ENCODE results near the gene UGT8. TPM values are rescaled to one million over a fixed set of nuclear protein-coding genes. Genes with fewer than 3 reads are reported as not detected.
"Not testable (repeated sequence)": the region's sequence is repeated elsewhere in the genome, so short reads cannot be mapped to it uniquely, and the experiment has no call there.

The UGT8 gene
- total RNA-seq, 1 donor from 2014 or later = not detected

DNA sequence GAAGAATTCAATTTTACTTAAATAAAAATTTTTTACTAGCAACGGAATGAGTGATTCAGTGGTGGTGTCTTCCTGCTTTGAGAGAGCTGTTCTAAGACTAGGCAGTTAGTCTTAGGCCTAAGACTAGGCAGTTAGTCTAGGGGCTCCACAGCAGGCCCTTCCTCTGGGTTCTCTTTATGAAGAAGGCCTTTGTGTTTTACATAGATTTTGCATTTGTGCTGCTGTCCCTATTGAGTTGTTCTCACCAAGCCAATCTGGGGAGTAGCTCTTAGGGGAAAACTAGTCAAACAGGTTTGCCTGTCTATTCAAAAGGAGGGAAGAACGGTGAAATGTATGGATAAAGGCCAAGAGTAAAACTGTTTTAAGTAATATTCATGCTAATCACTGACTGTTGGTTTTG lies 7.6 kb downstream of the UGT8 start:
- intact Hi-C loops (cut with micrococcal nuclease) = no loop called here

DNA sequence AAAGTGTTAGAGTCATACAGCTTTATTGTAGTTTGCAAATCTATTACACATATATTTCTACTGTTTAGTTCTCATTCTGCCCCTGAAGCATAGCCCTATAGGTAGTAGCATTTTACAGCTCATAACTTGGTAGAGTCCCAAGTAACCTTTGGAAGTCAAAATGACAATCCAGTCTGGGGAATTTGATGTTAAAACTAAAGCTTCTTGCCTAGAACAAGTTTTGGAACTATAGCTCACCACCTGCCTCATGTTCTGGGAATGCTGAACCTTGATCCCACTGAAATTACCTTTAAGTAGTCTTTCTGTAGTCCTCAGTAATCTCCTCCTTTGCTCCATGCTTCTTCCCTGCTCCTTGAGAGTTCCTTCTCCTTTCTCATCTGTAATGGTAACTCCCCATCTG lies 8.4 kb downstream of the UGT8 start:
- intact Hi-C loops (cut with micrococcal nuclease) = no loop called here

DNA sequence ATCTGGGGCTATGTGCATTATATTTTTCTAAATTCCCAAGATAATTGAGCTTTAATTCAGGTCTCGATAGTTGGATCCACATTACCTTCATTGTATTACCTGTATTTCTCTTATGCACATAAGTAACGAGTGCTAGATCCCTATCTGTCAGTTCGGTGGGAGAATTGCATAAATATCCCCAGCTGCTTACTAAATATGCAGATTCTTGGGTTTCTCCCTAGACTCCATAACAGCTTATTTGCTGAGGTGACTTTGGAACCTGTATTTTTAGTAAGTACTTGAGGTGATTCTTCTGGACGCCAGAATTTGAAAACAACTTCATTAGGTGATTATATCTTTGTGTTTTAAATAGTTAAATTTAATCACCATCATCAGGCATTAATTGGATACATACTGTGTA lies 15.0 kb downstream of the UGT8 start:
- intact Hi-C loops (cut with micrococcal nuclease) = no loop called here

DNA sequence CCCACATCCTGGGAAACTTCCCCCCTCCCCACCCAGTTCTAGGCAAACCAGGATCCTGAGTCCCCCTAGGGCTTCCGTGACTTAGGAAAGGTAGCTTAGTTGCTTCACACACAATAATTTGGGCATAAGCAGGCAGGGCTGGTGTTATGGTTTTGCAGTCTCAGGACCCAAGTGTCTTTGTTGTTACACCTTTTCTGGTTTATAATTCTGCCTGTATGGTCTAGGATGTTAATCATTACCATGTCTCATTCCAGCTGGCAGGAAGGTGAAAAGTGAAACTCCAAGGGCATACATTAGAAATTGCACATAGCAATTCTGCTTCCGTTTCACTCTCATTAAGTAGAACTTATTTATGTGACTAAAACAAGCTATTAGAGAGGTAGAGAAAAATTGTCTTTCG lies 16.8 kb downstream of the UGT8 start:
- intact Hi-C loops (cut with micrococcal nuclease) = no loop called here

DNA sequence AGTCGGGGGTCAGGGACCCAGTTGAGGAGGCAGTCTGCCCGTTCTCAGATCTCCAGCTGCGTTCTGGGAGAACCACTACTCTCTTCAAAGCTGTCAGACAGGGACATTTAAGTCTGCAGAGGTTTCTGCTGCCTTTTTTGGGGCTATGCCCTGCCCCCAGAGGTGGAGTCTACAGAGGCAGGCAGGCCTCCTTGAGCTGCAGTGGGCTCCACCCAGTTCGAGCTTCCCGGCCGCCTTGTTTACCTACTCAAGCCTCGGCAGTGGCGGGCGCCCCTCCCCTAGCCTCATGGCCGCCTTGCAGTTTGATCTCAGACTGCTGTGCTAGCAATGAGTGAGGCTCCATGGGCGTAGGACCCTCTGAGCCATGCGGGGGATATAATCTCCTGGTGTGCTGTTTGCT lies 17.4 kb downstream of the UGT8 start:
- intact Hi-C loops (cut with micrococcal nuclease) = not testable (repeated sequence)

DNA sequence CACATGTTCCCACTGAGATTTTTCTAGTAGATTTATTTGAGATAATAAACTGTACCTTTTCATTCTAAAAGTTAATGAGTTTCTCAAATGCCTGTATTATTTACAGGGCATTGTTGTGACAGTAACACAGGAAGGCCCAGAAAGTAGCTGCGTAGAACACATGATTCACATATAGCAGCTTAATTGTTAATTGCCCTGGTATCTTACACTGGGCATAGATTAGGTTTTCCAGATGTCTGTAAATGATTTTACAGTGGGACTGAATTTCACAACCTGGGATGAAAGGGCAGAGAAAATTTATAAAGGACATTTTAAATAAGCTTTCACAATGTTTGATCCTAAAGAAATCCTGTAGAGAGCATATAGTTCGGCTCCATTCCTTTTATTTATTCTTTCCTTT lies 27.6 kb downstream of the UGT8 start:
- intact Hi-C loops (cut with micrococcal nuclease) = no loop called here

DNA sequence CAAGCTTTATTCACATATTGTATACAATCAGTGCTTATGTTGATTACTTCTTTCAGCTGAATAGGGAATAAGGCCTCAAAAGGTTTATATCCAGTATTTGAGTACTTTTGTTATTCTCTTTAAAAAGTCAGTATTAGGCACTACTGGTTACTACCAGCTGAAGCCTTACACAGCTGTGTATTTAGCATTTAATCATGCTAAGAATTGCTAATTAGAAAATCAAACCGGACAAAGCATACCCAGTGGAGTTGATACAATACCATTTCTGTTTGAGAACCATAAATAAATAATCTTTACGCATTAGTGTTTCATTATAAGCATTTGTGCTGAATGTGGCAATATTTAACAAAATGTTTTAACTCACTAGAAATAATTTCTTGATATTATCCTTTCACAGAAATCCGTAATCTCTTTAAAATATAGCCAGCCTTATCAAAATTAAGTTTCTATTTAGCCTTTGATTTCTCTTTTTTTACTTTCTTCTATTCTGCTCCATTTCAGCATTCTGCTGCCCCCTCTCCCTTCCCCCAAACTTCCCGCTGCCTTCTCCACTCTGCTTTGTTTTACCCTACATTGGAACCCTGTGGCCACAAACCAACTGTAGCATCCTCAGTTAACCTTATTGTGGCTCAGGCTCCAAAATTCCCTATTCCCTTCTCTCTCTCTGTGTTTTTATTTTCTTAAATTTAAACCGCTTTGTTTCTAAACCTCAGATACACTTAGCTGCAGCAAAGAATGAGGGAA lies 37.8 kb downstream of the UGT8 start:
- intact Hi-C loops (cut with micrococcal nuclease) = no loop called here

DNA sequence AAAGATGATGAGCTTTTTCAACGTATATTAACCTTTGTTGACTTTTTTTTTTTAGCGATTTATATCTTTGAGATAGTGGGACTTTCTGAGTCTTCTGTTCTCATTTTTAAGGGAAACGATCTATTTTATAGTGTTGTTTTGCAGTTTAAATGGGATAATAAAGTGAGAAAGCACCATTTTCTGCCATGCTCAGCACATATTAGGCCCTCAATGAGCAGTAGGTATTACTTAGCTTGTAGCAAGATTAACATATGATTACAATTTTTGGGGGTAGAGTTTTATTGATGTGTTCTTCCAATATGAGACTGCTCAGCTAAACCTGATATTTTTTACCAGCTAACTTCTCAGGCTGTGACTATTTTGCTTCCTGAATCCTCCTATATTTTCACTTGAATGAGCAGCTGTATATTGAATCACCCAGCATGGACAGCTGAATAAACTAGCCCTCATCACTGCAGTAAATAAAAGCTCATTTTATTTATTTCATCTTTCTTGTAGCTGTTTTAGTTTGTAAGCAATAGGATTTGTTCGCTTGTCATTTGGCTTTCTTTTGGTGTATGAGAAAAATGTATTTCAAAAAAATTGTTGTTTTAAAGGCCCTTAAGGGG lies 43.7 kb downstream of the UGT8 start:
- intact Hi-C loops (cut with micrococcal nuclease) = no loop called here

DNA sequence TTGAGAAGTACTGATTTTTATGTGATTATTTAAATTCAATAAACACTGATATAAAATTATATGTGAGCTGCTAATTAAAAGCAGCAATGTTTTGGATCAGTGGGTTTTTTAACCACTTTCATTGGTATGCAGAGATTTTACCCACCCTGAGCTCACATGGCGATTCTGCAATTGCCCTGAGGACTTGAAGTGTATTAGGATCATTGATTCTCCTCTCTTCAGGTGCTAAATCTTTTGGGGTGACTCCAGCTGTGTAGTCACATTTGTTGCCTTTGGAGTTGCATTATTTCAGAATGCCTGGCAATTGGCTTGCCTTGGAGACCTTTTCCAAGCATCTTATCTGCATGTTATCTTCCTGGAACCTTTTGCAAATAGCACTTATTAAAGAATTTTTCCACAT lies 51.3 kb downstream of the UGT8 start:
- intact Hi-C loops (cut with micrococcal nuclease) = no loop called here

DNA sequence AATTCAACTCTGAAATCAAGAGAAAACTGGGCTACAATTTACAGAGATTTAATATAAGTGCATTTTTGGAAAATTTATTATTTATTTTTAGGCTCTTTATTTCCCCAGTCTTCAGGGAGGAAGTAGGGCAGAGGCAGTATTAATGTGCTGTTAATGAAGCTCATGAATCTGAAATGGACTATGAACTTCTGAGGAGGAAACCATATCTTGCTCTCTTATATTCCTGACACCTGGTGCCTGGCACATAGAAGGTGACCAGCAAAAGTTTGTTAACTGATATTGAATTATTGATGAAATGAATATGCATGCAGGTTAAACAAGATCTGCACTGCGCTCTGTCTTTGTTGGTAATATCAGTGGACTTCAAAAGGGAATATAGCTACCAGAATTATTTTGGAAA lies 55.1 kb downstream of the UGT8 start:
- intact Hi-C loops (cut with micrococcal nuclease) = no loop called here

DNA sequence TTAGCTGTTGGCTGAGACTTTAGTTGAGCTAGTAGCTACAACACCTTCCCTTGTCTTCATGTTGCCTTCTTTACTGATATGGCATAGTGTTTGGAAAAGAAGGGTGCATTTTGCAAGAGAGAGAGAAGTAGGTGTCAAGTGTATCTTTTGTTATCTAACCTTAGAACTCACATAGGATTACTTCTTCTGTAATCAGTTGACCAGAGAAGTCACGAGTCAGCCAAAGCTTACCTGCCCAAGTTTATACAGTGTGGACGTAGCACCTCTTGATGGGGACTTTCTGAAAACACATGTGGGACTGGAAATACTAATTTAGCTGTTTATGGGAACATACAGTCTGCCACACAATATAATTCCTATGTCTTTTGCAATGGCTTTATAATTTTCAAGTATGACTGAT lies 56.0 kb downstream of the UGT8 start:
- intact Hi-C loops (cut with micrococcal nuclease) = no loop called here

DNA sequence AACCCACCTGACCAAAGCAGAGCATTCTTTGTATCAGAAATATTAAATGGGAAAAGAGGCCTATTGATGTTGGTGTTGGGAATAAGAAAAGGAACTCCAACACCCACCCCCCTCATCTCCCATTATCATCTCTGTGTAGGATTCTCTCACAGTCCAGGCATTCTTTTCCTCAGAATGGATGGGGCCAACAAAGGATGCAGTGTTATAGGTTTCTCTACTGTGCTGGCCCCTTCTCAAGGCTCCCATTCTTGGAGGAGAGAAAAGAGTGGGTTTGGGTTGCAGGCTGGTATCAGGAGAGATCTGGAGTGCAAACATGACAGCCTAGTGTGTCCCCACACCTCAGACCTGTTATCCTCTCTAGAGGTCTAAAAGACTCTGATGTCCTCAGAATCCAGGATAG lies 59.6 kb downstream of the UGT8 start:
- intact Hi-C loops (cut with micrococcal nuclease) = no loop called here

DNA sequence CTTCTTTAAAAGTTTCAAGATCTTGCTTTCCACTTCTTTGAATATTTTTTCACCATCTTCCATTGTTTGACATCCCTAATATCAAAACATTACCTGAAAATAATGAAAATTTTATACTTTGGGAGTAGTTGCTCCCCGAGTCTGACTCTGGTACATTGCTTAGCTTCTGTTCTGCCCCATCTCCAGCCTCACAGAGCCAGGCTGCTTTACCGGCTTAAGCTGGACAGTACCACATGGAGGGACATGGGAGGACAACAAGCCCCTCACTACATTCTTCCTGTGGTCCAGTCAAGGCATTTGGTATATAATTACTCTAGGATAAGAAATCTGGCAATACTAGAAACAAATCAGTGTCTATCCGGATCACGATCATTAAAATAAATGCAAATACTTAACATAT lies 60.2 kb downstream of the UGT8 start:
- intact Hi-C loops (cut with micrococcal nuclease) = loop anchor here (1.0 kb wide), 3 partner anchors 272 to 1380 kb away; no protein-coding TSS in a partner anchor

DNA sequence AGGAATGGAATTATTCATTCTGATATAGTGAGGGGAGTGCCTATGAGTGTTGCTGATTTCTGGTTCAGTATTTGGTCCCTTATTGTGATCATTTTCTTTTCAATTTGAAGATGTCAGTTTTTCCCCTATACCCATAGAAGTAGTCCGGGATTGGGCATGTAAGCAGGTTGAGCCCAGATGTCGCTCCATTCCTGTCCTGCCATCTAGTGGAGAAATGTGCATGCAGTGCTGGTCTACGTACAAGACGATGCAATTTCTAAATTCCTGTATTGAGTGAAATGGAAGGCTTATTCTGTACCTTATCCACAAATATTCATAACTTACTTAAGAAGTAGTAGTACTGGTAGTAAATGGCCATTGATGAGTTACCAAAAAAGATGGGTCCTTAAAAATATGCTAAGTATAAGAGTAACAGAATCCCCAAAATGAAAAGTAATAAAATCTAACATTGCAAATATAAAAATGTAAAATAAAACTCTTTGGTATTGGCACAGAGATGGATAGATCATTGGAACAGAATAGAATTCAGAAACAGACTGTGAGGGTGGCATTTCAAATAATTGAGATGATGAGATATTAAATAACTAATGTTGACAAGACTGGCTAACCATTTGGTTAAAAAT lies 60.9 kb downstream of the UGT8 start:
- intact Hi-C loops (cut with micrococcal nuclease) = loop anchor here (1.0 kb wide), 3 partner anchors 273 to 1381 kb away; no protein-coding TSS in a partner anchor

DNA sequence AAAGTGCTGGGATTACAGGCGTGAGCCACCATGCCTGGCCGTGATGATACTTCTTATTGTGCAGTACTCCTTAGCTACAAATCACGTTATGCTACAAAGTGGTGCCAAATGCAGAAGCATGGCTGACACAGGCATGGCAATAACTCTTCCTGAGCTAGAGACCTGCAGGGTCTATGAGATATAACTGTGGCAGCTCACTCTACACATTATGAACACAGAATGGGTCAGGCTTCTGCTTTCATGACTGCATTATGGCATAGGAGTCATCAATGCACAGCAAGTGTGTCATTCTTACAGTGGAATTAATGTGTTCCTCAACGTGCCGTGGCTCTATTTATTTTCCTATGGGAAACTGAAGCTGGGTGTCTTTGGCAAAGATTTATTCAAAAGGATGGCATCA lies 64.5 kb downstream of the UGT8 start:
- intact Hi-C loops (cut with micrococcal nuclease) = no loop called here

DNA sequence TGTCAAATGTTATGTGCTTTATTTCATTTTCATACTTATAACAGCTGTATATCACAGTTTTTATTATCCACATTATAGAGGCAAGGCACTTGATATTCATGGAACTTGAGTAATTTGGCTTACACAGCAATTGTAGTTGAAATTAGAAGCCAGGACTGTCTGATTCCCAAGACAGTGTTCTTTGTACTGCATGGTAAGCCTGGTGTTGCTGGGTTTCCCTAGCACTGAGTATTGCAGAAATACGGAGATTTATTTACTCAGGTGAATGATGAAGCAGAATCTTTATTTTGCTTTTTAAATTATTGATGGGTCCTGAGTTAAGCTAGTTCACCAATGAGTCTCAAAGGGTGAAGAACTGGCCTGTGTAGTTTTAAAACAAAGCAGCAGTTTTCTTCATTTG lies 70.0 kb downstream of the UGT8 start:
- intact Hi-C loops (cut with micrococcal nuclease) = no loop called here

DNA sequence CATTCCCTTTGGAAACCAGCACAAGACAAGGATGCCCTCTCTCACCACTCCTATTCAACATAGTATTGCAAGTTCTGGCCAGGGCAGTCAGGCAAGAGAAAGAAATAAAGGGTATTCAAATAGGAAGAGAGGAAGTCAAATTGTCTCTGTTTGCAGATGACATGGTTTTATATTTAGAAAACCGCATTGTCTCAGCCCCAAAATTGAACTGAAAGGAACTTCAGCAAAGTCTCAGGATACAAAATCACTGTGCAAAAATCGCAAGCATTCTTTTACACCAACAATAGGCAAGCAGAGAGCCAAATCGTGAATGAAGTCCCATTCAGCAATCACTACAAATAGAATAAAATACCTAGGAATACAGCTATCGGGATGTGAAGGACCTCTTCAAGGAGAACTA lies 72.1 kb downstream of the UGT8 start:
- intact Hi-C loops (cut with micrococcal nuclease) = not testable (repeated sequence)

DNA sequence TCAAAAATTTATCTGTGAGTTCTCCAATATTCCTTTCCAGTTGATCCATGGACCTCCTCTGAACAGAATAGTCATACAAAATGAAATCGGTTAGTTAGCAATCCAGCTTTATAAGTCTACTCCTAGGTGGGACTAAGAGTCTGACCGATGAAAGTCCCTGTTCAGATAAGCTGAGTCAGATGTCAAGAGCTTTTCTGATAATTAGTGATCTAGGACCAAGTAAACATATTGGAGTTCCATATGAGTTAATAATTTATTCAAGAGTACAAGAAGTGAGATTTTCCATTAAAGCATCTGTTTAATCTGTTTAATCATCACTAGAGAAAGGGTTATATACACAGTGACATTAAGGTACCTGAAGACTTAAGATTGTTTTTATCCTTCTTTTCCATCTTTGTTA lies 74.7 kb downstream of the UGT8 start:
- intact Hi-C loops (cut with micrococcal nuclease) = no loop called here

DNA sequence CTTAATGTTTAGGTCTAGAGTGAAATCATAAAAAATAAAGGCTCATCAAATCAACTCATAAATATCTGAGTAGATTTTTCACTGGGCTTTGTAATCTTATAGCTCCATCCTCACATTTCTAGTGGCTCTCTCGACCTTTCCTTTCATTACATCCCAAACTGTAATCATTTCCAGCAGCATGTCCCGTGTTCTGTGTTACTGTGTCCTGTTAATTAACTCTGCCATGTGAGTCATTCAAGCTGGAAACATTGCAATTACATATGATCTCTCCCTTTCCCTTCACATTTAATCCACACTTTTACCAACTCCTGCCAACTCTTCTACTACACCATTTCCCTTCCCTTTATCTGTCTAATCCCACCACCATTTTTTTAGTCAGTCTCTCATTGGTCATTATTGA lies 75.5 kb downstream of the UGT8 start:
- intact Hi-C loops (cut with micrococcal nuclease) = no loop called here

DNA sequence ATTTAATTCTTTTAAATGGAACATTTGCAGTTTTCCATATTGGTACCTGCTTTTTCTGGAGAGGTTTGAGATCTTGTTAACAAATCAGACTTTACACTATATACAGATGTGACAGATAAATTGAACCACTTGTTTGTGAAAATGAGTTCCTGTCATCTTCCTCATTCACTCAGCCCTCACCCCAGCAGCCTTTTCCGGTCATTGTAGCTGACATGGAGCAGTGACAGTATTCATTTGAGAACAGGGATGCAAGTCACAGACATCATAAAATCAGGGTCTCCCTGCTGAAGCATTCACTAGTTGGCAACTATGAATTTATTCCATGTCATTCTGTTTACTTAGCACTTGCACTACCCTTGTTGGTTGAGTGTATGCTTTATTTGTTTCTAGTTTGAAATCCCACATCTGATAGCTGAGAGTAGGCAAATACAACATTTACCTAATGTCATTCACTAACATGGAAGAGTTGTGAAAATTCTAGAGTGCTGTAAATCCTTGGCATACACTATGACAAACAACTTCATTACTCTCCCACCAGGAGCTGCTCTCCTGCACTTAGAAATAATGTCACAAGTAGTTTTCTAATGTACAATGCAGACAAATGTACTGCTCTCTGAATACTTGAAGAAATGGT lies 78.9 kb downstream of the UGT8 start:
- intact Hi-C loops (cut with micrococcal nuclease) = no loop called here

DNA sequence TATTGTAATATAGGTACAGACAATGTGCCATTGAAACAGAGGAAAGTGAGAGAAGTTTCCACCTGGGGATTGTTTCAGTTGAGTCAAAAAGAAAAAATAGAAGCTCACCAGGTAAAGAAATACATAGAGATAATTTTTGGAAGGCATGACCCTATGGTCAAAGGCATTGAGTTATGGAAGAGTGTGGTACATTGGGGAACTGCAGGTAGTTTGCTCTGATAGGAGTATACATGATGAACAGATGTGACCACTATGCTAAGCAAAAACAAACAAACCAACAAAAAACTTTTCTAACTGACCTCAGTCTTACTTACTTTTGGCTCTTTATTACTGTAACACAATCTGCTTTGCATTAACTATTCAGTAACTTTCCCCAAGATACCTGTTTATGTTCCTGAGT lies 85.9 kb downstream of the UGT8 start:
- intact Hi-C loops (cut with micrococcal nuclease) = no loop called here

DNA sequence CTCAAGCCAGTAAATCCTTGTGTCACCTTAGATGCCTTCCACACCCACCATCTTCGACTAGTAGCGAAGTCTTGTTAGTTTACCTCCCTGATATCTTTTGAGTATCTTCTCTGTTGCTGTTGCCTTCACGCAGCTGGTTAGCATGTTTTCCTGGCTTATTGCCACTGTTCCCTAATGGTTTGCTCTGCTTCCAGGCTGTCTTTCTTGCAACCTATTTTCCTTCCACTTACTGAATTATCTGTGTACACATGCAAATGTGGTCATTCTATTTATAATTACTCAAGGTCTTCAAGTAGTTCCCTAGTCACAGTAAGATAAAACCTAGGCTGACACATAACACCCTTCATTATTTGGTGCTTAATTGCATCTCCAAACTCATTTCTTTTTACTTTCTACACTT lies 89.5 kb downstream of the UGT8 start:
- intact Hi-C loops (cut with micrococcal nuclease) = no loop called here
